Inferior parietal cortex (tissue), 1 donor: ENCODE measurements around the gene TGFBR2.
"Not testable (repeated sequence)": the region's sequence is repeated elsewhere in the genome, so short reads cannot be mapped to it uniquely, and the experiment has no call there.

Experiments used
- DNase-seq: peaks from one replicate; pipeline ENCODE4 v3.0.0-alpha.2; 2016; ENCODE audit errors: extremely low spot score

The TGFBR2 gene

GRCh38 chr3:30657914-30658313, 51.5 kb downstream of the TGFBR2 start:
- no peak for DNase-seq

DNA sequence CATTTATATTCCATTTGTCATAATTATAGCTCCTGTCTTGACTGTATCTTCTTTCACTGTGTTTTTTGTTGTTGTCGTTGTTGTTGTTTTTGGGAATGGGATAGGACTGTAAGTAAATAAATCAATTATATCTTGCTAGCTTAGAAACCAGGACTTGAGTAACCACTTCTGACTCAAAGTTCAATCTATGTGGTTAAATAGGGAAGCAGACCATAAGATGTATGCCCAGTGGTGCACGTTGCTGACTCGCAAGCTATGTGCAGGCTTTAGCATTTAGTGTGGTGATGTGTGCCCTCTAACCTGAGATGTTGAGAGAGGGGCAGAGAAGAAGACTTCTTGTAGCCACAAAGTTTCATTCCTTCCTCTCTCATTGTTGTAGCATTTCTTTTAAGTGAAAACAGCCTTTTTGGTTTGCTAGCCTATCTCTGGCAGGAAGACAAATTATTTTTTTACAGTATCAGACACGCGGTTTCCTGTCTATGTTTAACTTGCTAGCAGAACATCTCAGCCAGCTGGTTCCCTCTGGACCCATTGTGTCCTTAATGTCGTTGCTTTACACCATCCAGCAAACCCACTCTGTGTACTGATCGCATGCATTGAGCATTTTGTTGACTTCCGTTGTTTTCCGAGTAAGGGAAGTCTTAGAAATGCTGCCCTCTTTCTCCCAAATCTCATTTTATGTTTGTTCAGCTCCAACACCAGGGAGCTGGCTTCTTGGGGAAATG, 52.1 kb downstream of the TGFBR2 start:
- peak; percentile 21 for DNase-seq

- DNase-seq, result no peak
Observed at GRCh38 chr3:30659270-30660130, 53.1 kb downstream of the TGFBR2 start.

GRCh38 chr3:30660136-30660535, 53.7 kb downstream of the TGFBR2 start:
- DNase-seq, result no peak

GRCh38 chr3:30660656-30661055, 54.3 kb downstream of the TGFBR2 start:
- no peak for DNase-seq

DNA sequence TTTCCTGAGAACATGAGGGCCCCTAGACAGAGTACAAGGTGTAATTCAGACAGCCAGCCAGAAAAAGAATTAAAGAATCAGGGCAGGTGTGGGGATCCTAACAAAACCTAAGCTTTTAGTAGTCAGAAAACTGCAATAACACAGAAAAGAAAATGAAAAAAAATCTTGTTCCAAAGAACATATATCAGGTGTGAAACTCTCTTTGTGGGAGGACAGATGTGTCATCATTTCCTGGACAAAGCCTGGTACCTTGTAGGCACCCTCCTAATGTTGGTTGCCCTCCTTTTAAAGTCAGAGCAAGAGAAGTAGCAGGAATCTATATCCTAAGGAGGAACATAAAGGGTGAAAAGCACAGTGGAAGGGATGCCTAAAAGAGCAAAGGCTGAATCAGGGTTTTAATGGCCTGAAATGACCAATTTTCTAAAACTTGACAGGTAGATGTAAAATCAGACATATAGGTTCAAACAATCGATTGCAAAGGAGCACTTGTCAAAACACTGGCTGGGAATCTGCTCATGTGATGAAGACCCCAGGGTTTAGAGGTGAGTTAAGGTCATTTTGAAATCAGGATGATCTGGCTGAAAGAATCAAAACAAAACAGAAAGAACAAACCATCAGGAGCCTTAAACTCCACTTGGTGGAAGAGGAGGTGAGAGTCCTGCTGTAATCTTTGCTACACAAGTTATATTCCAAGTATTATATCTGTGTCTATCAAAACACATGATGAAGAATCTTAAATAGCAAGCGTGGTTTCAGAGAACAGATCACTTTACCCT, 54.9 kb downstream of the TGFBR2 start:
- DNase-seq, result no peak

GRCh38 chr3:30662836-30663235, 56.4 kb downstream of the TGFBR2 start:
- DNase-seq, result no peak

DNA sequence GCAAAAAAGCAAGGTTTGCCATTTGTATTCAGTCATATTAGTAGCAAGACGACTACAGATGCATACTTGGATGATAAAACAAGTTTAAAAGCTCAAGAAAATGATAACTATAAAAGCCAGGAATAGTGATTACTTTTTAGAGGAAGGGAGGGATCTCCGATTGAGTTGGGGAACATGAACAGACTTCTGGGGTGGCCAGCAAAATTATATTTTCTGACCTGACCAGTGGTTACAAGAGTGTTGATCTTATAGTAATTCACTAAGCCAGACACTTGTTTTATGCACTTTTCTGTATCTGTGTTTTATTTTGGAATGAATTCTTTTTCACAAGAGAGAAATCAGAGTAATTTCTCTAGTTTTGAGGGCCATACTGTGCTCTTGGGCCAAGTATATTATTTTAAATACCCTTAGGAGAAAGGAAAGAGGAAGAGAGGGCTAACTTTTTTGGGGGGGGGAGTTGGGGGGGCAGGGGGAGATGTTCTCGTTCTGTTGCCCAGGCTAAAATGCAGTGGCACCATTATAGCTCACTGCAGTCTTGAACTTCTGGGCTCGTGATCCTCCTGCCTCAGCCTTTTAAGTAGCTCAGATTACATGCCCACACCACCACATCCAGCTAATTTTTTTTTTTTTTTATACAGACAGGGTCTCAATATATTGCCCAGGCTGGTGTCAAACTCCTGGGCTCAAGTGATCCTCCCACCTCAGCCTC, 57.3 kb downstream of the TGFBR2 start:
- DNase-seq, result no peak

GRCh38 chr3:30664459-30664858, 58.1 kb downstream of the TGFBR2 start:
- DNase-seq, result no peak

GRCh38 chr3:30664884-30665283, 58.5 kb downstream of the TGFBR2 start:
- no peak for DNase-seq

- DNase-seq, result no peak
Observed at GRCh38 chr3:30665539-30665938, 59.1 kb downstream of the TGFBR2 start.

DNA sequence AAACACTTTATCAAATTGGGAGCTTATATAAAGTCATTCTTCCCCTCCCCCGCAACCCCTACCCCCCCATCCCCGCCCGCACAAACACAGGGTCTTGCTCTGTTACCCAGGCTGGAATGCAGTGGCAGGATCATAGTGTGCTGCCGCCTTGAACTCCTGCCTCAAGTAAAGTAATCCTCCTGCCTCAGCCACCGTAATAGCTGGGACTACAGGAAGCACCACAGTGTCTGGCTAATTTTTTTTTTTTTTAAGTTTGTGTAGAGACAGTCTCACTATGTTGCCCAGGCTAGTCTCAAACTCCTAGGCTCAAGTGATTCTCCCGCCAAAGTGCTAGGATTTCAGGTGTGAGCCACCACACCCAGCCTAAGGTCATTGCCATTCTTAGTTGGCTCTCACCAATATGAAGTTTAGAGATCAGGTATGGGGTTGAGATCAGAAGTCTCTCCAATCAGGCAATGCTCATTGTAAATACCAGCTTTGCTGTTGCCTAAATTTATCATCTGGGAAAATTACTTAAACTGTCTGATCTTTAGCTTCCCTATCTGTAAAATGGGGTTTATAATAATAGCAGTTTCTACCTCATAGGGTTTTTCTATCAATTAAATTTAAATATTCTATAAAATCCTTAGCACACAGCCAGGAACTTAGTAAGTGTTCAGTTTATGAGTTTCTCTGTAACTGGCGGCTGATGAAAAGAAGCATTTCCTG, 60.3 kb downstream of the TGFBR2 start:
- DNase-seq, result no peak

DNA sequence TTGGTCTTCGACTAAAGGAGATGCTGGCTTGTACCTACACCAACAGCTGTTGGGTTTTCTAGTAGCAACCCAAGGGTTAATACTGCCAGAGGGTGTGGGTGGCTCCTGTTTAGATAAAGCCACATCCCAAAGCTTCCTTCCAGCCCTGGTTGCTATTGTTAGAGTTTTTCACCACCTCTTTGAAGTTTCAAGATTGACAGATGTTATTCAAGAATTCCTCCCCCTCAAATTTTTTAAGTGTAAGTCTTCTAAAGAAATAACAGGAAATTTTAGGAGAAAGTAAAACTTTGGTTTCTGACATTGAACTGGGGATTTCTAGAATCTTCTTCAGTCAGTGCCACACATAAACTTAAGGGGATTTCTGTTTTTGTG, 60.9 kb downstream of the TGFBR2 start:
- no peak for DNase-seq

DNA sequence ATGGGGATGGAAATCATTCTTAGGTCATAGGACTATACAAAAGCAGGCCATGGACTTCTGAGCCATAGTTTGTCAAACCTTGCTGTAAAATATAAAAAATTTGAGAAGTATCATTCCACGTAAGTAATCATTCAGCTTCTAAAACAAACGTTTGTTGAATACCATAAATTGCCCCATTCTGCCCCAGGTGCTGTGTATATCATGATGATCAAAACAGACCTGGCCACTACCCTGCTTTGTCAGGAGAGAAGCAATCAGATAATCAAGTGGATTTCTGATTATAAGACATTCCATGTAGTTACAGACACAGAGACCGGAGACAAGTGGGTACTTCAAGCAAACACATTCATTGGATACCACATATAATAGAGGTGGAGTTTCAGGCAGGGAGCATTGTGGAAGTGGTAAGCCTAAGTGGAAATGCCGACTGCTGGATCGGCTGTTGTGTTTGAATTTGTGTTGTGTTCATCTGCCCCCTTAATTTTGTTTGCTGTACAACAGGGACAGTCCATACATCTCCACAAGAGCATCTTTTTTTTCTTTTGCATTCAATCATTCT, 61.7 kb downstream of the TGFBR2 start:
- no peak for DNase-seq

- not testable (repeated sequence) for DNase-seq
Observed at GRCh38 chr3:30669360-30669934, 63.0 kb downstream of the TGFBR2 start.

- DNase-seq, result no peak
Observed at GRCh38 chr3:30670292-30670691, 63.9 kb downstream of the TGFBR2 start.

DNA sequence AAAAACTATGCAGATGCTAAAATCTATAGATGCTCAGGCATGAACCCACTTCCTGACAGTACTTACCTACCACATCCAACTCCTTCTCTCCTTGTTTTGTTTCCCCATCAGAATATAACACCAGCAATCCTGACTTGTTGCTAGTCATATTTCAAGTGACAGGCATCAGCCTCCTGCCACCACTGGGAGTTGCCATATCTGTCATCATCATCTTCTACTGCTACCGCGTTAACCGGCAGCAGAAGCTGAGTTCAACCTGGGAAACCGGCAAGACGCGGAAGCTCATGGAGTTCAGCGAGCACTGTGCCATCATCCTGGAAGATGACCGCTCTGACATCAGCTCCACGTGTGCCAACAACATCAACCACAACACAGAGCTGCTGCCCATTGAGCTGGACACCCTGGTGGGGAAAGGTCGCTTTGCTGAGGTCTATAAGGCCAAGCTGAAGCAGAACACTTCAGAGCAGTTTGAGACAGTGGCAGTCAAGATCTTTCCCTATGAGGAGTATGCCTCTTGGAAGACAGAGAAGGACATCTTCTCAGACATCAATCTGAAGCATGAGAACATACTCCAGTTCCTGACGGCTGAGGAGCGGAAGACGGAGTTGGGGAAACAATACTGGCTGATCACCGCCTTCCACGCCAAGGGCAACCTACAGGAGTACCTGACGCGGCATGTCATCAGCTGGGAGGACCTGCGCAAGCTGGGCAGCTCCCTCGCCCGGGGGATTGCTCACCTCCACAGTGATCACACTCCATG, 65.3 kb downstream of the TGFBR2 start:
- no peak for DNase-seq

- DNase-seq, result no peak
Observed at GRCh38 chr3:30672287-30672735, 65.9 kb downstream of the TGFBR2 start.

DNA sequence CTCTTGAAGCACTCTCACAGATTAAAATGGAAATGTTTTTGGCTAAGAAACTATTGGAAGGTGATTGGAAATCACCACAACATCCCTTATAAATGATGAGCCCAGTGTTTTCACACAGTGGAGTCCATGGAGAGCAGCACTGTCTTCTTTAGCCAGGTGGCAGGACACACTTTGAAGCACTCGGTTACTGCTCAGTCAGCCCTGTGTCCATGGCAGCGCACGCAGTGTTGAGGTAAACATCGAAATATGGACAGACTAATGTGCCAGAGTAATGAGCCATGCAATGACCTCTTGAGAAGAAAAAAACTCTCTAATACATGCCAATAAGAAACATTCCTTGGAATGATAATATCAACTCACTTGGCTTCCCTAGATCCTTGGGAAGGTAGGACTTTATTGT, 66.6 kb downstream of the TGFBR2 start:
- DNase-seq, result no peak
